H9 (cell line): ENCODE results near the gene R3HDM4. TPM values are rescaled to one million over a fixed set of nuclear protein-coding genes. Genes with fewer than 3 reads are reported as not detected.

ENCODE experiments used
- DNase-seq: peaks from one replicate; pipeline ENCODE4 v3.0.0-alpha.2; 2017
- H2AFZ ChIP-seq: one replicate; pipeline ENCODE4 v1.6.1; 2013; ENCODE audit warnings: mild to moderate bottlenecking, low read length, control low read depth, moderate library complexity
- H2AK5ac ChIP-seq: 2 replicates; pipeline ENCODE4 v1.6.1; 2013; ENCODE audit warnings: low read length, control low read depth, mixed read lengths; ENCODE audit not compliant: insufficient read length
- H2BK120ac ChIP-seq: one replicate; pipeline ENCODE4 v1.6.1; 2013; ENCODE audit warnings: low read depth, mild to moderate bottlenecking, low read length, control low read depth, inconsistent platforms; ENCODE audit not compliant: poor library complexity, severe bottlenecking
- H2BK12ac ChIP-seq: 2 replicates; pipeline ENCODE4 v1.6.1; 2013; ENCODE audit warnings: low read length, control low read depth, mixed read lengths, low read depth; ENCODE audit not compliant: insufficient read length
- H2BK15ac ChIP-seq: 2 replicates; pipeline ENCODE4 v1.6.1; 2013; ENCODE audit warnings: low read depth, low read length, control low read depth
- H2BK20ac ChIP-seq: one replicate; pipeline ENCODE4 v1.6.1; 2013; ENCODE audit warnings: low read depth, mild to moderate bottlenecking, low read length, control low read depth, inconsistent platforms; ENCODE audit not compliant: poor library complexity, severe bottlenecking
- H2BK5ac ChIP-seq: 2 replicates; pipeline ENCODE4 v1.6.1; 2013; ENCODE audit warnings: low read length, control low read depth, mixed read lengths; ENCODE audit not compliant: insufficient read length
- H3K14ac ChIP-seq: 2 replicates; pipeline ENCODE4 v1.6.1; 2013; ENCODE audit warnings: low read length, control low read depth; ENCODE audit not compliant: insufficient read depth
- H3K18ac ChIP-seq: 2 replicates; pipeline ENCODE4 v1.6.1; 2013; ENCODE audit warnings: low read depth, mild to moderate bottlenecking, mixed read lengths, low read length, control low read depth; ENCODE audit not compliant: insufficient read length
- H3K23ac ChIP-seq: 2 replicates; pipeline ENCODE4 v1.6.1; 2013; ENCODE audit warnings: low read length, control low read depth, mixed read lengths, low read depth; ENCODE audit not compliant: insufficient read length
- H3K23me2 ChIP-seq: 2 replicates; pipeline ENCODE4 v1.6.1; 2013; ENCODE audit warnings: low read depth, mild to moderate bottlenecking, mixed read lengths, low read length, control low read depth; ENCODE audit not compliant: insufficient read length, poor library complexity, severe bottlenecking
- H3K27ac ChIP-seq: 2 replicates; pipeline ENCODE4 v1.5.1; 2013; ENCODE audit warnings: low read length, control low read depth, mixed read lengths, low read depth; ENCODE audit not compliant: insufficient read length
- H3K27me3 ChIP-seq: 2 replicates; pipeline ENCODE4 v1.6.1; 2013; ENCODE audit warnings: low read length, control low read depth, inconsistent platforms; ENCODE audit not compliant: insufficient read depth
- H3K4ac ChIP-seq: 2 replicates; pipeline ENCODE4 v1.6.1; 2013; ENCODE audit warnings: low read depth, mild to moderate bottlenecking, control low read depth, inconsistent platforms, low read length, moderate library complexity
- H3K4me1 ChIP-seq: 2 replicates; pipeline ENCODE4 v1.6.1; 2013; ENCODE audit warnings: low read length, control low read depth, inconsistent platforms; ENCODE audit not compliant: insufficient read depth
- H3K4me2 ChIP-seq: 2 replicates; pipeline ENCODE4 v1.6.1; 2013; ENCODE audit warnings: low read length, control low read depth, mixed read lengths; ENCODE audit not compliant: insufficient read length, insufficient read depth
- H3K56ac ChIP-seq: 2 replicates; pipeline ENCODE4 v1.6.1; 2013; ENCODE audit warnings: low read depth, mild to moderate bottlenecking, mixed read lengths, low read length, control low read depth; ENCODE audit not compliant: insufficient read length
- H3K79me1 ChIP-seq: 2 replicates; pipeline ENCODE4 v1.6.1; 2013; ENCODE audit warnings: low read depth, mild to moderate bottlenecking, moderate library complexity, low read length, control low read depth, inconsistent platforms; ENCODE audit not compliant: insufficient read depth, poor library complexity, severe bottlenecking
- H3K79me2 ChIP-seq: 2 replicates; pipeline ENCODE4 v1.6.1; 2013; ENCODE audit warnings: low read length, control low read depth, inconsistent platforms; ENCODE audit not compliant: insufficient read depth
- H3K9ac ChIP-seq: 2 replicates; pipeline ENCODE4 v1.6.1; 2013; ENCODE audit warnings: low read length, control low read depth, mixed read lengths; ENCODE audit not compliant: insufficient read length; ENCODE audit errors: extremely low read depth
- H3K9me3 ChIP-seq: one replicate; pipeline ENCODE4 v1.6.1; 2013; ENCODE audit warnings: low read depth, low read length, inconsistent platforms; ENCODE audit not compliant: control insufficient read depth
- H3T11ph ChIP-seq: one replicate; pipeline ENCODE4 v1.6.1; 2013; ENCODE audit warnings: mild to moderate bottlenecking, low read length, control low read depth, inconsistent platforms
- H4K20me1 ChIP-seq: one replicate; pipeline ENCODE4 v1.6.1; 2013; ENCODE audit not compliant: control insufficient read depth, insufficient read length, insufficient read depth
- H4K5ac ChIP-seq: 2 replicates; pipeline ENCODE4 v1.6.1; 2013; ENCODE audit warnings: low read depth, mild to moderate bottlenecking, mixed read lengths, low read length, control low read depth; ENCODE audit not compliant: insufficient read length
- H4K8ac ChIP-seq: replicated peaks from 2 replicates; pipeline ENCODE4 v1.6.1; 2013; ENCODE audit warnings: low read length, control low read depth, mixed read lengths, low read depth; ENCODE audit not compliant: insufficient read length
- H4K91ac ChIP-seq: 2 replicates; pipeline ENCODE4 v1.6.1; 2013; ENCODE audit warnings: low read depth, mild to moderate bottlenecking, moderate library complexity, mixed read lengths, low read length, control low read depth; ENCODE audit not compliant: insufficient read length
- H3K27ac Mint-ChIP-seq, 3 experiments: 2 replicates in 2 of 3; 3 replicates in 1 of 3; pipeline ENCODE4 v1.8.0; 2020 to 2021; ENCODE audit warnings: mixed read lengths in 3 of 3, mild to moderate bottlenecking in 1 of 3, moderate library complexity in 1 of 3
- H3K27me3 Mint-ChIP-seq: 2 replicates; pipeline ENCODE4 v1.8.0; 2021; ENCODE audit warnings: low read depth, mild to moderate bottlenecking, moderate library complexity, mixed read lengths
- H3K36me3 Mint-ChIP-seq, 3 experiments: 2 replicates in 2 of 3; 3 replicates in 1 of 3; pipeline ENCODE4 v1.8.0; 2020 to 2021; ENCODE audit warnings: low read depth in 3 of 3, mixed read lengths in 3 of 3; ENCODE audit not compliant: insufficient read depth in 1 of 3
- H3K4me1 Mint-ChIP-seq, 2 experiments: 2 replicates each; pipeline ENCODE4 v1.8.0; 2020; ENCODE audit warnings: mixed read lengths in 2 of 2
- H3K4me3 Mint-ChIP-seq, 2 experiments: 2 replicates in 1 of 2; 3 replicates in 1 of 2; pipeline ENCODE4 v1.8.0; 2020 to 2021; ENCODE audit warnings: mild to moderate bottlenecking in 2 of 2, mixed read lengths in 2 of 2, moderate library complexity in 1 of 2
- H3K9me3 Mint-ChIP-seq, 2 experiments: 2 replicates in 1 of 2; 3 replicates in 1 of 2; pipeline ENCODE4 v1.8.0; 2020; ENCODE audit warnings: mild to moderate bottlenecking in 2 of 2, mixed read lengths in 2 of 2, moderate library complexity in 1 of 2
- CTCF ChIP-seq: fragments of 200-600 bp; sonication (generic); conservative IDR thresholded peaks from 3 replicates; pipeline ENCODE4 v1.8.0; 2021; ENCODE audit warnings: antibody characterized with exemption, mild to moderate bottlenecking
- WGBS: extraction: QIAGEN DNeasy Blood & Tissue Kit; methylation state at CpG from one replicate; pipeline ENCODE4 v1.1.7; 2013; ENCODE audit warnings: missing lambda C conversion rate, low lambda C conversion rate, mixed read lengths; ENCODE audit not compliant: insufficient read length; ENCODE audit errors: extremely low coverage; 5-methylcytosine and 5-hydroxymethylcytosine counted together
- total RNA-seq: library from RNA; stranded (reverse); gene quantifications from 2 replicates; pipeline ENCODE4 v1.2.1, GENCODE V29; 2021

Gene R3HDM4
- total RNA-seq, 1 experiment from 2014 or later, result 66.4 TPM

DNA sequence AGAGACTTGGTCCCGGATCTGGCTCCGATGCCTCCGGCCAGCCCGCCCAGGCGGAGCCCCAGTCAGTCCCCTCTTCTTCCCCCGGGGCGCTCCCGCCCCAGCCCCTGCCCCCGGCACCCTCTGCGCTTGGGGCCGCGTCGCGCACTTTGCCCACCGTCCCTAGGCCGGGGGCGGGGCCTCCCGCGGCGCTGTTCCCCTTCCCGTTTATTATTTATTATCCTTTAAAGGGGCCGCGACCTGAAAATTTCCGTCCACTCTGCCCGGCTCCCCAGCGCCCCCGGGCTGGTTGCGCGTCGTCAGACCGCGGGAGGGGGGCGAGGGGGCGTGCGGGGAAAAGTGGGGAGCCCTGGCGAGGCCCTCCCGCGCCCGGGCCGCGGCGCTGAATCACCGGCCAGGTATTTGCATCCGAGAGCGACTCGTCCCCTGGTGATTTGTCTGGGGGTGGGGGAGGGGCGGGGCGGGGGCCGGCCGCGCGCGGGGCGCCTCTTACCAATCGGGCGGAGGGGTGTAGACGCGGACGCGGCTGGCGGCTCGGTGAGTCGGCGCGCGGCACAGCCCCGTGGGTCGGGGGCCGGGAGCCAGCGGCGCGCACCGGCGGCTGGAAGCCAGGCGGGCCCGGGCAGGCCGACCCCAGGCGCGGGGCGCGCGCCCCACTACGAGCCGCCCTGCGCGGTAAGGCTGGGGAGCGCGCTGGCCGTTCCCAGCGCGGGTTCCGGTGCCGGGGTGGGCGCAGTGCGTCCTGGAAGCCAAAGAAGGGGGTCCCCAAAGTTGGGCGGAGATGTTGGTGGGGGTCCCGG lies 12.7 kb upstream of the R3HDM4 start, which contains the start of gene ARID3A:
Gene ARID3A (plus strand): TSS at position 510 of the 797 bp plus-strand sequence. CDS start 3,494 bp downstream, outside the sequence.
- H3K27ac ChIP-seq, result no peak within 1 kb of the TSS
- H3K23ac ChIP-seq, result no peak within 1 kb of the TSS
- H3K9me3 Mint-ChIP-seq, result no peaks in the 10 kb centered on the region; a peak in 1 of 5 replicates
- H4K8ac ChIP-seq, result no peak within 1 kb of the TSS
- H3K79me2 ChIP-seq, result no peaks in the 10 kb centered on the region; the same call in 1 of the 2 replicates
- no peak within 1 kb of the TSS for H3K4ac ChIP-seq
- H3K56ac ChIP-seq, result no peak within 1 kb of the TSS
- peaks cover 3% of the 10 kb centered on the region for H3K23me2 ChIP-seq
- no peak within 1 kb of the TSS for H3K9ac ChIP-seq
- DNase-seq, result peak; percentile 88
- H2BK5ac ChIP-seq, result no peak within 1 kb of the TSS
- H3K27ac Mint-ChIP-seq, result peak within 1 kb of the TSS in 2 of 3 experiments; percentile 34 to 72; a peak in 1 of 7 replicates
- H2AK5ac ChIP-seq, result no peak within 1 kb of the TSS
- H3K4me1 ChIP-seq, result no peaks in the 10 kb centered on the region
- H3T11ph ChIP-seq, result no peak within 1 kb of the TSS
- no peaks in the 10 kb centered on the region for H3K9me3 ChIP-seq
- H3K27me3 ChIP-seq, result peaks cover 6% of the 10 kb centered on the region; the same call in 1 of the 2 replicates
- no peak within 1 kb of the TSS for H2BK12ac ChIP-seq
- H3K4me2 ChIP-seq, result peak within 1 kb of the TSS; percentile 67
- H4K20me1 ChIP-seq, result no peaks in the 10 kb centered on the region
- H2BK120ac ChIP-seq, result no peak within 1 kb of the TSS
- no peak within 1 kb of the TSS for H2BK20ac ChIP-seq
- H4K91ac ChIP-seq, result no peak within 1 kb of the TSS
- H3K4me1 Mint-ChIP-seq, result peaks cover 5 to 16% of the 10 kb centered on the region in 2 experiments
- H3K79me1 ChIP-seq, result no peaks in the 10 kb centered on the region
- H3K14ac ChIP-seq, result peak within 1 kb of the TSS; percentile 73; the same call in 1 of the 2 replicates
- no CpG with 5 or more reads among the region's 97 CpGs for WGBS
- H2AFZ ChIP-seq, result no peak within 1 kb of the TSS
- no peak within 1 kb of the TSS for H4K5ac ChIP-seq
- H3K4me3 Mint-ChIP-seq, result peak within 1 kb of the TSS; percentile 78 to 91
- H3K27me3 Mint-ChIP-seq, result peaks cover 20% of the 10 kb centered on the region
- H3K36me3 Mint-ChIP-seq, result peaks cover 4 to 16% (median 14%) of the 10 kb centered on the region in 3 experiments
- H2BK15ac ChIP-seq, result no peak within 1 kb of the TSS
- peak within 1 kb of the TSS; percentile 59 for H3K18ac ChIP-seq
- no peak for TF ChIP-seq CTCF
